ENCODE measurements around the gene CBLL2.
"Not testable (repeated sequence)": the region's sequence is repeated elsewhere in the genome, so short reads cannot be mapped to it uniquely, and the experiment has no call there.

CBLL2 gene

GRCh38 chrX:22272613-22273012, at the start of gene CBLL2:
Gene CBLL2 (plus strand): TSS chrX:22272913. CDS start chrX:22272992, 79 bp downstream.
- no peak within 1 kb of the TSS for H3K4me3 ChIP-seq (ENCODE audit: low read depth, low read length)

GRCh38 chrX:22234380-22234779, 38.3 kb upstream of the CBLL2 start:
- no peak overlapping the region for H3K4me3 ChIP-seq (ENCODE audit: low read depth, low read length)

GRCh38 chrX:22237479-22237878, 35.2 kb upstream of the CBLL2 start:
- H3K4me3 ChIP-seq (ENCODE audit: low read depth, low read length): no peak overlapping the region

GRCh38 chrX:22246620-22247019, 26.1 kb upstream of the CBLL2 start:
- no peak overlapping the region for H3K4me3 ChIP-seq (ENCODE audit: low read depth, low read length)

GRCh38 chrX:22247169-22247568, 25.5 kb upstream of the CBLL2 start:
- H3K4me3 ChIP-seq (ENCODE audit: low read depth, low read length): no peak overlapping the region

- H3K4me3 ChIP-seq (ENCODE audit: low read depth, low read length): no peak overlapping the region
Observed at GRCh38 chrX:22248401-22248800, 24.3 kb upstream of the CBLL2 start.

- H3K4me3 ChIP-seq (ENCODE audit: low read depth, low read length): no peak overlapping the region
Observed at GRCh38 chrX:22249371-22249770, 23.3 kb upstream of the CBLL2 start.

- no peak overlapping the region for H3K4me3 ChIP-seq (ENCODE audit: low read depth, low read length)
Observed at GRCh38 chrX:22268706-22269105, 4.0 kb upstream of the CBLL2 start.

GRCh38 chrX:22273714-22274317, 1.1 kb downstream of the CBLL2 start:
- no peak overlapping the region for H3K4me3 ChIP-seq (ENCODE audit: low read depth, low read length)

- H3K4me3 ChIP-seq (ENCODE audit: low read depth, low read length): no peak overlapping the region
Observed at GRCh38 chrX:22276781-22277180, 4.1 kb downstream of the CBLL2 start.

GRCh38 chrX:22278375-22278774, 5.7 kb downstream of the CBLL2 start:
- H3K4me3 ChIP-seq (ENCODE audit: low read depth, low read length): no peak overlapping the region

GRCh38 chrX:22289209-22289608, 16.5 kb downstream of the CBLL2 start:
- not testable (repeated sequence) for H3K4me3 ChIP-seq (ENCODE audit: low read depth, low read length)

- no peak overlapping the region for H3K4me3 ChIP-seq (ENCODE audit: low read depth, low read length)
Observed at GRCh38 chrX:22296871-22297270, 24.2 kb downstream of the CBLL2 start.

GRCh38 chrX:22300130-22300529, 27.4 kb downstream of the CBLL2 start:
- H3K4me3 ChIP-seq (ENCODE audit: low read depth, low read length): no peak overlapping the region

- no peak overlapping the region for H3K4me3 ChIP-seq (ENCODE audit: low read depth, low read length)
Observed at GRCh38 chrX:22310779-22311178, 38.1 kb downstream of the CBLL2 start.

GRCh38 chrX:22313766-22314165, 41.1 kb downstream of the CBLL2 start:
- no peak overlapping the region for H3K4me3 ChIP-seq (ENCODE audit: low read depth, low read length)

- no peak overlapping the region for H3K4me3 ChIP-seq (ENCODE audit: low read depth, low read length)
Observed at GRCh38 chrX:22314211-22314610, 41.5 kb downstream of the CBLL2 start.

- H3K4me3 ChIP-seq (ENCODE audit: low read depth, low read length): no peak overlapping the region
Observed at GRCh38 chrX:22314692-22315091, 42.0 kb downstream of the CBLL2 start.

GRCh38 chrX:22315151-22315550, 42.4 kb downstream of the CBLL2 start:
- H3K4me3 ChIP-seq (ENCODE audit: low read depth, low read length): no peak overlapping the region

- no peak overlapping the region for H3K4me3 ChIP-seq (ENCODE audit: low read depth, low read length)
Observed at GRCh38 chrX:22320236-22320873, 47.6 kb downstream of the CBLL2 start.

GRCh38 chrX:22323541-22323940, 50.8 kb downstream of the CBLL2 start:
- H3K4me3 ChIP-seq (ENCODE audit: low read depth, low read length): no peak overlapping the region
